H7 (cell line): Measurements from ENCODE around the gene NOTCH2. TPM values are rescaled to one million over a fixed set of nuclear protein-coding genes. Genes with fewer than 3 reads are reported as not detected.
A peak's percentile ranks its signal among the peaks of the same experiment; 100 is the strongest.

Experiments used
- DNase-seq: peaks from one replicate; pipeline ENCODE4 v3.0.0; 2012
- H3K27me3 ChIP-seq: 2 replicates; pipeline ENCODE4 v1.6.0; 2011; ENCODE audit warnings: mild to moderate bottlenecking, low read length; ENCODE audit not compliant: control insufficient read depth, insufficient read depth
- H3K36me3 ChIP-seq: replicated peaks from 2 replicates; pipeline ENCODE4 v1.5.1; 2011; ENCODE audit warnings: low read length; ENCODE audit not compliant: control insufficient read depth, insufficient read depth
- H3K4me3 ChIP-seq: 2 replicates; pipeline ENCODE4 v1.5.1; 2011; ENCODE audit warnings: low read depth, mild to moderate bottlenecking, control low read depth, low read length, moderate library complexity; ENCODE audit not compliant: insufficient read depth
- total RNA-seq: library from RNA; depleted of rRNA; stranded (reverse); fragments of >200 nt; shearing (Covaris generic); gene quantifications from 2 replicates; pipeline ENCODE4 v1.2.3, GENCODE V29; 2014

NOTCH2 gene
- total RNA-seq, 1 experiment from 2014 or later, result 52.4 TPM

DNA sequence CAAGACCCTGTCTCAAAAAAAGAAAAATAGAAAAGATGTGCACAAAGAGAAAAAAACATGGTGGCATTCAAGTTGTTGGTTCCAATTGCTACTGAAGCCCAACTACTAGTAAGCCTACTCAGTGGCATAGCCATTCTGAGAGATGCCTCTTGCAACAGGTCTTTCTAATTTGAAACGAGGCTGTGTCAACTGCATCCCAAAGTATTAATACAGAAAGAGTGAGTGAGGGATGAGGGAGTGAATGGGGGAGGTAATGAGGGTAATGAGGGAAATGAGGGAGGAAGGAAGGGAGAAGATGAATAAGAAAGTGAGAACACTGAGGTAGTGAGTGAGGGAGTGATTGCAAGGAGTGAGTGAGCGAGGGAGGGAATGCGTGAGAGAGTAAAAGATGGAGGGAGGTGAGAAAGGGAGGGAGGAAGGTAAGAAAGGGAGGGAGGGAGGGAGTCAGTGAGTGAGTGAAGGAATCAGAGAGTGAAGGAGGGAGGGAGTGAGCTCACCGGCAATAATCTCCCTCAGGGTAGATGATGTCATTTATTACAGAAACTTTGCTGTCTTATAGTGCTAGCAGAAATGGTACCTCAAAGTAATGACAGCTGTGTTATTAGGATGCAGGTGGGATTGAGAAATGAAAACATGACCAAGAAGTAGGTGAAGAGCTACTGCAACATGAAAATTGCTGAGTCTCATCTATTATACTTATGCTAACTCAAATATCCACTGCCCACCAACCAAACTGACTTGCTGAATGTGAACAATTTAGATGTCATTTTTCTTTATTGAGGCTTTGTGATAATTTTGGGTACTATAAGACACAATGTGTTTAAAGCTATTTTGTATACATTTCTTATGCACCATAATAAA is 97.5 kb downstream of the NOTCH2 start:
- H3K27me3 ChIP-seq, result no peaks in the 10 kb centered on the region
- DNase-seq, result no peak
- no peak overlapping the region for H3K4me3 ChIP-seq
- H3K36me3 ChIP-seq, result peaks cover 3% of the 10 kb centered on the region; the same call in 1 of the 2 replicates

DNA sequence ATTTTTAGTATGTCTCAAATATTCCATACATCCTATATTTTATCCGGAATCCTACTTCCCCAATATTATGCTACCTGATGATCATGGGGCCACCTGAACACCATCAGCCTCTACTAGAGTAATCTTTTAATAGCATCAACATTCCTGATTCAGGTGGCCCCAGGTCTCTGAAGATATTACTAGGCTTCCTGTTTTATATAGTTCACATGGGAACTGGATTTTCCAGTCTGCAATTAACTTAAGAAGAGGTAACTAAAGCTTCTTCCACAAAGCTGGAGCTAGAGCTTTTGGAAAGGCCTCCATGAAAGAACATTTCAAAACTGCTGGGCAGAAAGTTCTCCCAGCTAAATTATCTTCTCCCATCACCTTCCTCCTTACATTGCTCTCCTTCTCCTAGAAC is 100.9 kb downstream of the NOTCH2 start:
- no peak for DNase-seq

DNA sequence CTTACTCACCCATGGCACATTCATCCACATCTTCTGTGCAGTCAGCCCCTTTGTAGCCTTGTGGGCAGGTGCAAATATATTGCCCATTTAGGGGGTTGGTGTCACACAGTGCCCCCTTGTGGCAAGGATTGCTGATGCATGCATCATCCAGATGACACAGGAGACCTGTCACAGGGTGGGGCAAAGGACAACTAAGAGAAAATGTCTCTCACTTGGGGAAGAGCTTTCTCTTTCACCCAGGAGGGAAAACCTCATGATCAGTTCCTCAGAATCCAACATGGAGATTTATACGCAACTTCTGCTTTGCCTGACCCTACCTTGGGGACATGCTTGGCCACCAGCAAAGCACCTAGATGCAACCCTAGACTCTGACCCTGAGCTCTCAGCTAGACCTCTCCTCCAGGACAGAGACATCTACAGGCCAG is 101.4 kb downstream of the NOTCH2 start:
- Histone ChIP-seq H3K36me3 (peaks cover 3% of the 10 kb centered on the region; the same call in 1 of the 2 replicates), H3K4me3 (no peak overlapping the region), H3K27me3 (no peaks in the 10 kb centered on the region)
- peak; percentile 32 for DNase-seq

More for the DNA sequence above, 100.9 kb downstream of the NOTCH2 start:
- no peaks in the 10 kb centered on the region for H3K27me3 ChIP-seq
- peaks cover 3% of the 10 kb centered on the region; the same call in 1 of the 2 replicates for H3K36me3 ChIP-seq
- no peak overlapping the region for H3K4me3 ChIP-seq

- no peak for DNase-seq
- Histone ChIP-seq H3K4me3 (no peak overlapping the region), H3K36me3 (peaks cover 3% of the 10 kb centered on the region; the same call in 1 of the 2 replicates), H3K27me3 (no peaks in the 10 kb centered on the region)
Observed at GRCh38 chr1:119966681-119967080, 102.8 kb downstream of the NOTCH2 start.

DNA sequence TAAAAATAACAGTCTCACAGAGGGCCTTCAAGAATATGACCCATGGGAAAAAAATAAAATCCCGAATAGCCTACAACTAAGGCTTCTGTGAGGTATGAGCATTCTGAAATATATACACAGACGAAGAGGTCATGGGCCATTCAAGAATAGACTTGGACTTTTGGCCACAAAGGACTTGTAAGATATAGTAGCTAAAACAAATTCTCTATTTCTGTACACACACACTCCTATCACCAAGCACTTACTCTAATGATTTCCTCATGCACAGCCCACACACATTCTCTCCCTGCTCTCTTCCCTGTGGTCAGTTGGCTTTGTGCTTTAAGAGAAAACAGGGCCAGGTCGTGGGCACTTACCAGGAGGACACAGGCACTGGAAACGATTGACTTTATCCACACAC is 103.4 kb downstream of the NOTCH2 start:
- H3K27me3 ChIP-seq, result no peaks in the 10 kb centered on the region
- peaks cover 3% of the 10 kb centered on the region; the same call in 1 of the 2 replicates for H3K36me3 ChIP-seq
- no peak for DNase-seq
- no peak overlapping the region for H3K4me3 ChIP-seq

GRCh38 chr1:119964673-119965363 is 104.6 kb downstream of the NOTCH2 start:
- Histone ChIP-seq H3K36me3 (peaks cover 3% of the 10 kb centered on the region; the same call in 1 of the 2 replicates), H3K27me3 (no peaks in the 10 kb centered on the region), H3K4me3 (no peak overlapping the region)
- DNase-seq, result no peak

- DNase-seq, result no peak
- Histone ChIP-seq H3K4me3 (no peak overlapping the region), H3K27me3 (no peaks in the 10 kb centered on the region), H3K36me3 (peaks cover 3% of the 10 kb centered on the region; the same call in 1 of the 2 replicates)
Observed at GRCh38 chr1:119962296-119962968, 107.0 kb downstream of the NOTCH2 start.

- Histone ChIP-seq H3K4me3 (no peak overlapping the region), H3K27me3 (no peaks in the 10 kb centered on the region), H3K36me3 (no peaks in the 10 kb centered on the region; the same call in 1 of the 2 replicates)
- no peak for DNase-seq
Observed at GRCh38 chr1:119960501-119960900, 109.0 kb downstream of the NOTCH2 start.

DNA sequence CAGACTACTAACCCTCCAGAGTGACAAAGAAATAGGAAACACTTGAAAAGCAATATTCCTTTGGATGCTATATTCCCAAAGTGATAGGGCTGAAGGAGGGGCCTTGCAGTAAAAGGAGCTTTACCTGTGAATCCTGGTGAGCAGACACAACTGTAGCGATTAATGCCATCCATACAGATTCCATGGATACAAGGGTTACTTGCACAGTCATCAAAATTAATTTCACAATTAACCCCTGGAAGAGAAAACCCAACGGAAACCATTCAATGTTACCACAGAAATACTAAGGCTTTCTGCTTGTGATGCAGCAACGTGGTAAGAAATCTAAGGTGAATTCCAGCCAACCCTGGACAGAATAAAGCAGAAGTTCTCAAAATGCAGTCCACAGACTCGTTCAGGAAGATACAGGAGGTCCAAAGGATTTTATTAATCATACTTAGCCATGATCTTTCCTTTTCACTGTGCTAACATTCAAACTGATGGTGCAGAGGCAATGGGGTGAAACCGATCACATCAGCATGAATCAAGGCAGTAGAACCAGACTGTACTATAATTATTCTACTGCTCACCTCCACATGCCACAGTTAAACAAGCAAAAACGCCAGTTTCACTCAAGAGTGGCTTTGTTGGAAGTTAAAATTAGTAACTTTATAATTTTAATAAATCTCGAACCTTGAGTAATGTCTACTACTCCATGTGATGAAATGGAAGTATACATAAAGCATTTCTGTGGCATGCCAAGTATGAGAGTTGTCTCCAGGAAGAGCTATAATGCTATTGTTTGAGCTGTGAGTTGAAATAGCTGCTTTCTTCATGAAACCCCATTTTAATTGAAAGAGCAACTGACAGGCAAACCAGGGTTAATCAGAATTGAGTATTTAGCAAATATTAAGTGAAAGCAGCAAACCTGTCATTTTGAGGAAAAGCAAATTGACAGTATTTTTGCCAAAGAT is 109.9 kb downstream of the NOTCH2 start:
- Histone ChIP-seq H3K4me3 (no peak overlapping the region), H3K27me3 (no peaks in the 10 kb centered on the region), H3K36me3 (no peaks in the 10 kb centered on the region)
- no peak for DNase-seq

GRCh38 chr1:119958223-119958622 is 111.2 kb downstream of the NOTCH2 start:
- H3K4me3 ChIP-seq, result no peak overlapping the region
- DNase-seq, result no peak
- no peaks in the 10 kb centered on the region for H3K36me3 ChIP-seq
- H3K27me3 ChIP-seq, result no peaks in the 10 kb centered on the region

GRCh38 chr1:119956306-119956705 is 113.2 kb downstream of the NOTCH2 start:
- no peak for DNase-seq
- no peak overlapping the region for H3K4me3 ChIP-seq
- no peaks in the 10 kb centered on the region for H3K27me3 ChIP-seq
- H3K36me3 ChIP-seq, result no peaks in the 10 kb centered on the region

DNA sequence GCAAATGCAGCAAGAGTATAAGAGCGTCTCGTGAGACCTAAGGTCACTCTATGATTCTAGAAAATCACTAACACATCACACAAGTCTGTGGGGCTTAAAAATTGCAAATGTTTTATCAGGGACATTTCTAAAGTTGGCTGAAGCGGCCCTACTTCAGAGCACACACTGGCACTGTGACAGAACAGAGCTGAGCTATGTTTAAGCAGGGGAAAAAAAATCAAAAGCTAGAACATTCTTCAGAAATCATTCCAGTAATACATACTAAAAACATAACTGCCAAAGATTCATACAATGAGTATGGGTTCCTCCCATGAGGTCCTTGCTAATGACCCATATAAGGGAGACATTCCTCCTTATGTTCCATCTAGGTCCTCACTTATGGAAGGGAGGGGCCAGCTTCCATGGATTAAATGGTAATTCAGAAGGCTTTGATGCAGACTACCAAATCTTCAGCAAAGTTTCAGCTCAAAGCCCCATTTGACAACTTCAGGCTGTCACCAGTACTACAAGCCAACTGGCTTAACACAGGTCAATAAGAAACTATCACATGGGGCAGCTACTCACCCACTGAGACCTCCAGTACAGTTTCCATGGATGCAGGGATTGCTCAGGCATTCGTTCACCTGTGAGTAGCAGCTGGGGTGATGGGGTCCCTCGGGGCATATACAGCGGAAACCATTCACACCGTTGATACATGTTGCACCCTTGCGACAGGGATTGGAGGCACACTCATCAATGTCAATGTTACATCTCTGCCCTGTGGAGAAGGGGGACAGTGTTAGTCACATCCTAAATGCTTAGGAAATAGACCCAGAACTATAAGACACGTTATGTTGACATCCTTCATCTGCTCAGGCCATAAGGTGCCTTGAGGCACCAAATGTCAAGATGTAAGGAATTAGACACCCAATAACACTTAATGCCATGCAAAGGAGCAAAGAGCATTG is 114.7 kb downstream of the NOTCH2 start:
- no peaks in the 10 kb centered on the region for H3K27me3 ChIP-seq
- no peak for DNase-seq
- H3K4me3 ChIP-seq, result no peak overlapping the region
- no peaks in the 10 kb centered on the region for H3K36me3 ChIP-seq
